Measurements from ENCODE around the gene APP.

Gene APP

GRCh38 chr21:25885880-25886279, 284.7 kb downstream of the APP start:
- no peak overlapping the region for H3K27ac ChIP-seq
- TF ChIP-seq ZFX (IDR thresholded peaks at IDR 0.05; ENCODE audit: borderline replicate concordance), result no peak
- TF ChIP-seq, protein P1, sequence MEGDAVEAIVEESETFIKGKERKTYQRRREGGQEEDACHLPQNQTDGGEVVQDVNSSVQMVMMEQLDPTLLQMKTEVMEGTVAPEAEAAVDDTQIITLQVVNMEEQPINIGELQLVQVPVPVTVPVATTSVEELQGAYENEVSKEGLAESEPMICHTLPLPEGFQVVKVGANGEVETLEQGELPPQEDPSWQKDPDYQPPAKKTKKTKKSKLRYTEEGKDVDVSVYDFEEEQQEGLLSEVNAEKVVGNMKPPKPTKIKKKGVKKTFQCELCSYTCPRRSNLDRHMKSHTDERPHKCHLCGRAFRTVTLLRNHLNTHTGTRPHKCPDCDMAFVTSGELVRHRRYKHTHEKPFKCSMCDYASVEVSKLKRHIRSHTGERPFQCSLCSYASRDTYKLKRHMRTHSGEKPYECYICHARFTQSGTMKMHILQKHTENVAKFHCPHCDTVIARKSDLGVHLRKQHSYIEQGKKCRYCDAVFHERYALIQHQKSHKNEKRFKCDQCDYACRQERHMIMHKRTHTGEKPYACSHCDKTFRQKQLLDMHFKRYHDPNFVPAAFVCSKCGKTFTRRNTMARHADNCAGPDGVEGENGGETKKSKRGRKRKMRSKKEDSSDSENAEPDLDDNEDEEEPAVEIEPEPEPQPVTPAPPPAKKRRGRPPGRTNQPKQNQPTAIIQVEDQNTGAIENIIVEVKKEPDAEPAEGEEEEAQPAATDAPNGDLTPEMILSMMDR (IDR thresholded peaks at IDR 0.05), result no peak

- H3K27ac ChIP-seq, result no peak overlapping the region
- no peak for TF ChIP-seq ZFX (IDR thresholded peaks at IDR 0.05; ENCODE audit: borderline replicate concordance)
- TF ChIP-seq, protein P1 (IDR thresholded peaks at IDR 0.05), result no peak
Observed at GRCh38 chr21:25885405-25885804, 285.2 kb downstream of the APP start.

DNA sequence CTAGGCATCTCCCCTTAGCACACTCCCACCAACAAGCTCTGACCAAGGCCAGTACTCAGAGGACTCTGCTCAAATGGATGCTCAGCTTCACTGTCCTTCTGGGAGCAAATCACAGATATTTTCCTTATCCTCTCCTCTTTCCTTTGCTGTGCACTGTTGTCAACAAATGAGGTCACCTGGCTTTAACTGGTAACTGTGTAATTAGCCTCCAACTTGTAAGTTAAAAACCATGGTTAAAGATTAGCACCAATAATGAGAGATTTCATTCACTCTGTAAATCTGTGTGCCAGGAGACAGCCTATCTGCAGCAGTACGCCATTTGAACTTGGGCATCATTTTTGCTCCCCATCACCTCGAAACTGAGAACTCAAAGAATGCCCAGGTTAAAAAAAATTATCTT, 286.3 kb downstream of the APP start:
- H3K27ac ChIP-seq, result no peak overlapping the region
- TF ChIP-seq, protein P1 (IDR thresholded peaks at IDR 0.05), result no peak
- no peak for TF ChIP-seq ZFX (IDR thresholded peaks at IDR 0.05; ENCODE audit: borderline replicate concordance)

DNA sequence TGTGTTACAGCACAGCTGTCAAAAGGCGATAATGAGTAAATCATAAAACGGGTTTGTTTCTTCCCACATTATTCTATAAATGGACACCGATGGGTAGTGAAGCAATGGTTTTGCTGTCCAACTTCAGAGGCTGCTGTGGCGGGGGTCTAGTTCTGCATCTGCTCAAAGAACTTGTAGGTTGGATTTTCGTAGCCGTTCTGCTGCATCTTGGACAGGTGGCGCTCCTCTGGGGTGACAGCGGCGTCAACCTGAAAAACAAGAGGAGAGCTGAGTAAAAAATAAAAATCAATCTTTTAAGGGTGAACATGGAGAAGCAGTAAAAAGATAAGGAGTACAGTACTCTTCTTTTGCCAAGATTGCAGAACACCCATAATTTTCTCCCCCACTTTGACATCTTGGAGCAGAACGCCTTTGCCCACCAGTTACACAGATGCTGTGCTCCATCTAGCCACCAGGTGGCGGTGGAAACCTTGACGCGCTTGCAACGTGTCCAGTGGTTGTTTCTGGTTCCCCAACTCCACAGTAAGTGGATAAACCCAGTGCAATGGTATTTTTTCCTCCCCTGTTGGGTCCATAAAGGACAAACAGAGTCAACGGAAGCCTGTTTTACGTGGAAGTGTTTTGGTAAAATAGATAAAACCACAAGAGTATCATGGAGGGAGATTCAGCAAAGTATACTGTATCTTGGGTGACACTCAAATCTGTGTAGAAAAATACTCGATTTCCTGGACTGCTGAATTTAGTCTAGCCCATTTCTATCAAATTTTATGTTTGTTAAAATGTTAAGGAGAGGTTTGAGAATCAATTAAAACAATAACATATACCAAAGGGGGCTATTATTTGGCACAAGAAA, 288.8 kb downstream of the APP start:
- no peak for TF ChIP-seq ZFX (IDR thresholded peaks at IDR 0.05; ENCODE audit: borderline replicate concordance)
- TF ChIP-seq, protein P1 (IDR thresholded peaks at IDR 0.05), result peak; percentile 95
- no peak overlapping the region for H3K27ac ChIP-seq

DNA sequence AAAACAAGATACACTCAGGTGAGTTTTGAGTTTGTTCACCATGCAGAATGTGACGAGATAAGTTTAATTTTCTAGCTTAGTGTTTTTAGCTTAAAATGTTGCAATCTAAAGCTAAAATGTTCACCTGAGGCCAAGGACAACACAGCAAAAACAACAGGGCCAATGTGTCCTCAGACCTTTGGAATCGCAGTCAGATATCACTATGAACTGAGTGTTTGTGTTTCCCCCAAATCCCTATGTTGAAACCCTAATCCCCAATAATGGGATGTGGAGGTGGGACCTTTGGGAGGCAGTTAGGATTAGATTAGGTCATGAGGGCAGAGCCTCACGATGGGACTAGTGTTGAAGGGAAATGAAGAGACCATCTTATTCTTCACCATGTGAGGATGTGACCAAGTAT, 291.4 kb downstream of the APP start:
- no peak for TF ChIP-seq ZFX (IDR thresholded peaks at IDR 0.05; ENCODE audit: borderline replicate concordance)

DNA sequence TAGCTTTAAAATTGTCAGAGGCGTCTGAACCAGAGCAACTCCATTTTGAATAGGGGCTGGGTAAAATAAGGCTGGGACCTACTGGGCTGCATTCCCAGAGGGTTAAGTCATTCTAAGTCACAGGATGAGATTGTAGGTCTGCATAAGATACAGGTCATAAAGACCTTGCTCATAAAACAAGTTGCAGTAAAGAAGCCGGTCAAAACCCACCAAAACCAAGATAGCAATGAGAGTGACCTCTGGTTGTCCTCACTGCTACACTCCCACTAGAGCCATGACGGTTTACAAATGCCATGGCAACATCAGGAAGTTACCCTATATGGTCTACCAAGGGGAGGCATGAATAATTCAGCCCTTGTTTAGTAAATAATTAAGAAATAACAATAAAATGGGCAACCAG, 292.2 kb downstream of the APP start:
- no peak for TF ChIP-seq ZFX (IDR thresholded peaks at IDR 0.05; ENCODE audit: borderline replicate concordance)
- TF ChIP-seq, protein P1 (IDR thresholded peaks at IDR 0.05), result no peak
- H3K27ac ChIP-seq, result no peak overlapping the region

More for the DNA sequence above, 291.4 kb downstream of the APP start:
- no peak overlapping the region for H3K27ac ChIP-seq

DNA sequence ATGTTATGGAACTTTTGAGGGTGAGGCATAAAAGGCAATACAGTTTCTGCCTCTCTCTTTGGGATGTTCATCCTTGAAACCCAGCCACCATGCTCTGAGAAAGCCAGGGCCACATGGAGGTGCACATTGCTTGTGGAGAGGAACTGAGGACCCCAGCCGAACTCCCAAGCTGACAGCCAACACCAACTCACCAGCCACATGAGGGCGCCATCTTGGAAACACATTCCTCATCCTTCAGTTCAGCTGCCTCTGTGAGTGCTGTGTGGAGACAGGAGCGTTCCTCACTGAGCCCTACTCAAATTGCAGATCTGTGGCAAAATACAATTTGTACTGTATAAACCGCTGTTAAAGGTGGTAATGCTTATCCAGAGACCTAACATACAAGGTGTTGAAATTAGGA, 298.3 kb downstream of the APP start:
- no peak overlapping the region for H3K27ac ChIP-seq
- no peak for TF ChIP-seq ZFX (IDR thresholded peaks at IDR 0.05; ENCODE audit: borderline replicate concordance)
- TF ChIP-seq, protein P1 (IDR thresholded peaks at IDR 0.05), result no peak

Measured in 22Rv1 (cell line).